Neural progenitor cell (in vitro differentiated cells): ENCODE data around the gene VPS45.

Experiments
- CTCF ChIP-seq: fragments of 200-600 bp; sonication (generic); IDR thresholded peaks from 2 replicates; pipeline ENCODE4 v1.5.1; 2017; ENCODE audit warnings: antibody characterized with exemption, mild to moderate bottlenecking
- EZH2 ChIP-seq: fragments of 200-600 bp; sonication (generic); IDR thresholded peaks from 2 replicates; pipeline ENCODE4 v1.6.1; 2017; ENCODE audit warnings: antibody characterized with exemption, mild to moderate bottlenecking, moderate library complexity
- EZH2phosphoT487 ChIP-seq: fragments of 200-600 bp; sonication (generic); IDR thresholded peaks from 2 replicates; pipeline ENCODE4 v1.6.1; 2017; ENCODE audit warnings: antibody characterized with exemption

GRCh38 chr1:150068109-150068435 lies 496 bp downstream of the VPS45 start:
- TF ChIP-seq CTCF (no peak), EZH2phosphoT487 (no peak), EZH2 (no peak)
